ENCODE data around the gene CDH4. TPM values are rescaled to one million over a fixed set of nuclear protein-coding genes. Genes with fewer than 3 reads are reported as not detected.

The CDH4 gene
- total RNA-seq, 1 donor from 2014 or later: 0.06 TPM

GRCh38 chr20:61447952-61448351 is 195.9 kb downstream of the CDH4 start:
- no peaks in the 10 kb centered on the region for H3K4me1 ChIP-seq
- H3K27me3 ChIP-seq (ENCODE audit: low read depth): peaks cover 14% of the 10 kb centered on the region
- no peaks in the 10 kb centered on the region for H3K9me3 ChIP-seq
- no peak overlapping the region for H3K4me3 ChIP-seq
- no peaks in the 10 kb centered on the region for H3K36me3 ChIP-seq
- no peak for DNase-seq
- ATAC-seq: no peak
- no peak for TF ChIP-seq CTCF (IDR thresholded peaks at IDR 0.05)
- intact Hi-C loops (cut with DNase I): no loop called here
- no peak overlapping the region for H3K27ac ChIP-seq

- peaks cover 14% of the 10 kb centered on the region for H3K27me3 ChIP-seq (ENCODE audit: low read depth)
- no peaks in the 10 kb centered on the region for H3K36me3 ChIP-seq
- intact Hi-C loops (cut with DNase I): no loop called here
- no peak overlapping the region for H3K27ac ChIP-seq
- DNase-seq (no peak), ATAC-seq (no peak)
- H3K4me1 ChIP-seq: no peaks in the 10 kb centered on the region
- no peak for TF ChIP-seq CTCF (IDR thresholded peaks at IDR 0.05)
- no peak overlapping the region for H3K4me3 ChIP-seq
- H3K9me3 ChIP-seq: no peaks in the 10 kb centered on the region
Measured at GRCh38 chr20:61448386-61448785, 196.3 kb downstream of the CDH4 start.

GRCh38 chr20:61449057-61449609 is 197.1 kb downstream of the CDH4 start:
- intact Hi-C loops (cut with DNase I): no loop called here
- ATAC-seq (no peak), DNase-seq (no peak)
- H3K36me3 ChIP-seq: no peaks in the 10 kb centered on the region
- no peak for TF ChIP-seq CTCF (IDR thresholded peaks at IDR 0.05)
- no peaks in the 10 kb centered on the region for H3K9me3 ChIP-seq
- no peaks in the 10 kb centered on the region for H3K4me1 ChIP-seq
- peaks cover 14% of the 10 kb centered on the region for H3K27me3 ChIP-seq (ENCODE audit: low read depth)
- H3K27ac ChIP-seq: no peak overlapping the region
- no peak overlapping the region for H3K4me3 ChIP-seq

- no peak overlapping the region for H3K4me3 ChIP-seq
- no peaks in the 10 kb centered on the region for H3K4me1 ChIP-seq
- DNase-seq (no peak), ATAC-seq (no peak)
- H3K27me3 ChIP-seq (ENCODE audit: low read depth): peaks cover 14% of the 10 kb centered on the region
- intact Hi-C loops (cut with DNase I): no loop called here
- TF ChIP-seq CTCF (IDR thresholded peaks at IDR 0.05): no peak
- H3K36me3 ChIP-seq: no peaks in the 10 kb centered on the region
- no peak overlapping the region for H3K27ac ChIP-seq
- H3K9me3 ChIP-seq: no peaks in the 10 kb centered on the region
Measured at GRCh38 chr20:61449916-61450315, 197.9 kb downstream of the CDH4 start.

- Histone ChIP-seq H3K4me3 (no peak overlapping the region), H3K27ac (no peak overlapping the region), H3K36me3 (no peaks in the 10 kb centered on the region), H3K27me3 (ENCODE audit: low read depth) (peaks cover 14% of the 10 kb centered on the region), H3K9me3 (no peaks in the 10 kb centered on the region), H3K4me1 (no peaks in the 10 kb centered on the region)
- TF ChIP-seq CTCF (IDR thresholded peaks at IDR 0.05): no peak
- intact Hi-C loops (cut with DNase I): no loop called here
- no peak for DNase-seq
- ATAC-seq: no peak
Measured at GRCh38 chr20:61450549-61450948, 198.5 kb downstream of the CDH4 start.

GRCh38 chr20:61451009-61451408 is 198.9 kb downstream of the CDH4 start:
- Histone ChIP-seq H3K27ac (no peak overlapping the region), H3K36me3 (no peaks in the 10 kb centered on the region), H3K27me3 (ENCODE audit: low read depth) (peaks cover 14% of the 10 kb centered on the region), H3K4me1 (no peaks in the 10 kb centered on the region), H3K4me3 (no peak overlapping the region), H3K9me3 (no peaks in the 10 kb centered on the region)
- ATAC-seq (no peak), DNase-seq (no peak)
- TF ChIP-seq CTCF (IDR thresholded peaks at IDR 0.05): no peak
- intact Hi-C loops (cut with DNase I): no loop called here
